ENCODE measurements around the gene WIPF2. TPM values are rescaled to one million over a fixed set of nuclear protein-coding genes. Genes with fewer than 3 reads are reported as not detected.
A peak's percentile ranks its signal among the peaks of the same experiment; 100 is the strongest.

WIPF2 gene
- polyA plus RNA-seq, 1 donor, result 24.5 TPM

GRCh38 chr17:40307001-40307730 is 88.1 kb downstream of the WIPF2 start:
- peak overlapping the region; percentile 73 for H3K27ac ChIP-seq (ENCODE audit: low read length)
- no peaks in the 10 kb centered on the region for H3K9me3 ChIP-seq (ENCODE audit: control insufficient read depth, low read depth, low read length)
- H3K27me3 ChIP-seq (ENCODE audit: control insufficient read depth, insufficient read depth, low read length), result no peaks in the 10 kb centered on the region
- H3K4me3 ChIP-seq (ENCODE audit: low read length), result no peak overlapping the region
- peaks cover 63% of the 10 kb centered on the region for H3K4me1 ChIP-seq (ENCODE audit: control insufficient read depth, insufficient read depth, low read length)
- H3K36me3 ChIP-seq (ENCODE audit: control insufficient read depth, insufficient read depth, low read length), result no peaks in the 10 kb centered on the region
- peak in 1 of 2 donors; percentile 85 for DNase-seq
- WGBS (ENCODE audit: insufficient coverage, low lambda C conversion rate), result no CpG with 5 or more reads among the region's 10 CpGs

- H3K4me1 ChIP-seq (ENCODE audit: control insufficient read depth, insufficient read depth, low read length), result peaks cover 63% of the 10 kb centered on the region
- H3K27ac ChIP-seq (ENCODE audit: low read length), result peak overlapping the region; percentile 73
- H3K4me3 ChIP-seq (ENCODE audit: low read length), result no peak overlapping the region
- peak in 1 of 2 donors; percentile 63 for DNase-seq
- H3K36me3 ChIP-seq (ENCODE audit: control insufficient read depth, insufficient read depth, low read length), result no peaks in the 10 kb centered on the region
- 0% methylated on average over 1 of the region's 3 CpGs for WGBS (ENCODE audit: insufficient coverage, low lambda C conversion rate)
- H3K27me3 ChIP-seq (ENCODE audit: control insufficient read depth, insufficient read depth, low read length), result no peaks in the 10 kb centered on the region
- no peaks in the 10 kb centered on the region for H3K9me3 ChIP-seq (ENCODE audit: control insufficient read depth, low read depth, low read length)
These were observed 88.7 kb downstream of the WIPF2 start for GRCh38 chr17:40307740-40308239.

GRCh38 chr17:40309031-40309948 is 90.2 kb downstream of the WIPF2 start, which contains the start of gene RARA:
RARA (plus strand) TSS chr17:40309180; CDS start chr17:40331219, 22,039 bp downstream.
- H3K36me3 ChIP-seq (ENCODE audit: control insufficient read depth, insufficient read depth, low read length), result no peaks in the 10 kb centered on the region
- H3K27ac ChIP-seq (ENCODE audit: low read length), result peak within 1 kb of the TSS; percentile 73
- peak within 1 kb of the TSS; percentile 68 for H3K4me3 ChIP-seq (ENCODE audit: low read length)
- no peaks in the 10 kb centered on the region for H3K27me3 ChIP-seq (ENCODE audit: control insufficient read depth, insufficient read depth, low read length)
- DNase-seq, result peak; percentile 60 to 79
- peaks cover 58% of the 10 kb centered on the region for H3K4me1 ChIP-seq (ENCODE audit: control insufficient read depth, insufficient read depth, low read length)
- H3K9me3 ChIP-seq (ENCODE audit: control insufficient read depth, low read depth, low read length), result no peaks in the 10 kb centered on the region
- WGBS (ENCODE audit: insufficient coverage, low lambda C conversion rate), result 0% methylated on average over 2 of the region's 20 CpGs

- H3K4me3 ChIP-seq (ENCODE audit: low read length), result peak overlapping the region; percentile 68
- H3K27me3 ChIP-seq (ENCODE audit: control insufficient read depth, insufficient read depth, low read length), result no peaks in the 10 kb centered on the region
- peak overlapping the region; percentile 59 for H3K27ac ChIP-seq (ENCODE audit: low read length)
- H3K4me1 ChIP-seq (ENCODE audit: control insufficient read depth, insufficient read depth, low read length), result peaks cover 63% of the 10 kb centered on the region
- no CpG with 5 or more reads among the region's 2 CpGs for WGBS (ENCODE audit: insufficient coverage, low lambda C conversion rate)
- no peaks in the 10 kb centered on the region for H3K9me3 ChIP-seq (ENCODE audit: control insufficient read depth, low read depth, low read length)
- no peak for DNase-seq
- H3K36me3 ChIP-seq (ENCODE audit: control insufficient read depth, insufficient read depth, low read length), result no peaks in the 10 kb centered on the region
These were observed 90.9 kb downstream of the WIPF2 start for GRCh38 chr17:40309949-40310510.

- H3K27ac ChIP-seq (ENCODE audit: low read length), result no peak overlapping the region
- H3K9me3 ChIP-seq (ENCODE audit: control insufficient read depth, low read depth, low read length), result no peaks in the 10 kb centered on the region
- DNase-seq, result no peak
- no CpG with 5 or more reads among the region's 7 CpGs for WGBS (ENCODE audit: insufficient coverage, low lambda C conversion rate)
- peaks cover 71% of the 10 kb centered on the region for H3K4me1 ChIP-seq (ENCODE audit: control insufficient read depth, insufficient read depth, low read length)
- H3K27me3 ChIP-seq (ENCODE audit: control insufficient read depth, insufficient read depth, low read length), result no peaks in the 10 kb centered on the region
- no peaks in the 10 kb centered on the region for H3K36me3 ChIP-seq (ENCODE audit: control insufficient read depth, insufficient read depth, low read length)
- H3K4me3 ChIP-seq (ENCODE audit: low read length), result no peak overlapping the region
These were observed 91.8 kb downstream of the WIPF2 start for GRCh38 chr17:40310882-40311391.

- H3K36me3 ChIP-seq (ENCODE audit: control insufficient read depth, insufficient read depth, low read length), result no peaks in the 10 kb centered on the region
- no peaks in the 10 kb centered on the region for H3K27me3 ChIP-seq (ENCODE audit: control insufficient read depth, insufficient read depth, low read length)
- no peak overlapping the region for H3K27ac ChIP-seq (ENCODE audit: low read length)
- WGBS (ENCODE audit: insufficient coverage, low lambda C conversion rate), result no CpG with 5 or more reads among the region's 2 CpGs
- no peak for DNase-seq
- H3K9me3 ChIP-seq (ENCODE audit: control insufficient read depth, low read depth, low read length), result no peaks in the 10 kb centered on the region
- no peak overlapping the region for H3K4me3 ChIP-seq (ENCODE audit: low read length)
- H3K4me1 ChIP-seq (ENCODE audit: control insufficient read depth, insufficient read depth, low read length), result peaks cover 71% of the 10 kb centered on the region
These were observed 92.5 kb downstream of the WIPF2 start for GRCh38 chr17:40311575-40311974.

GRCh38 chr17:40312131-40312731 is 93.1 kb downstream of the WIPF2 start:
- 100% methylated on average over 1 of the region's 7 CpGs for WGBS (ENCODE audit: insufficient coverage, low lambda C conversion rate)
- Histone ChIP-seq H3K27ac (ENCODE audit: low read length) (no peak overlapping the region), H3K27me3 (ENCODE audit: control insufficient read depth, insufficient read depth, low read length) (no peaks in the 10 kb centered on the region), H3K4me1 (ENCODE audit: control insufficient read depth, insufficient read depth, low read length) (peaks cover 71% of the 10 kb centered on the region), H3K9me3 (ENCODE audit: control insufficient read depth, low read depth, low read length) (no peaks in the 10 kb centered on the region), H3K4me3 (ENCODE audit: low read length) (no peak overlapping the region), H3K36me3 (ENCODE audit: control insufficient read depth, insufficient read depth, low read length) (no peaks in the 10 kb centered on the region)
- no peak for DNase-seq

GRCh38 chr17:40312893-40313667 is 94.0 kb downstream of the WIPF2 start:
- no CpG with 5 or more reads among the region's 4 CpGs for WGBS (ENCODE audit: insufficient coverage, low lambda C conversion rate)
- no peak for DNase-seq
- no peak overlapping the region for H3K27ac ChIP-seq (ENCODE audit: low read length)

More at GRCh38 chr17:40312893-40313667, 94.0 kb downstream of the WIPF2 start:
- H3K4me1 ChIP-seq (ENCODE audit: control insufficient read depth, insufficient read depth, low read length), result peaks cover 69% of the 10 kb centered on the region
- no peaks in the 10 kb centered on the region for H3K9me3 ChIP-seq (ENCODE audit: control insufficient read depth, low read depth, low read length)
- H3K36me3 ChIP-seq (ENCODE audit: control insufficient read depth, insufficient read depth, low read length), result no peaks in the 10 kb centered on the region
- H3K27me3 ChIP-seq (ENCODE audit: control insufficient read depth, insufficient read depth, low read length), result no peaks in the 10 kb centered on the region
- H3K4me3 ChIP-seq (ENCODE audit: low read length), result no peak overlapping the region
